ENCODE data around the gene STXBP1. TPM values are rescaled to one million over a fixed set of nuclear protein-coding genes. Genes with fewer than 3 reads are reported as not detected.
A peak's percentile ranks its signal among the peaks of the same experiment; 100 is the strongest.

STXBP1 gene
- total and polyA plus RNA-seq, 9 of the 15 experiments (the other 6 are each of a cell fraction or from before 2014, with no cell fraction given): 4.6 to 35.1 (median 9.7) TPM

GRCh38 chr9:127735530-127736185 lies 123.6 kb downstream of the STXBP1 start:
- DNase-seq (ENCODE audit: extremely low read depth in 1 of 4, low spot score in 3 of 4): no peak
- Histone ChIP-seq H3K9ac (ENCODE audit: insufficient read depth in 1 of 2, low read depth in 2 of 2, low read length in 2 of 2) (0 out of 4 replicates have a peak overlapping the region, but pooled peaks of 1 of the 2 experiments have one; percentile 12), H2AFZ (ENCODE audit: low read depth, low read length) (no peak overlapping the region), H3K4me3 (peak overlapping the region; percentile 74; the same call in 1 of the 2 replicates), H3K9me1 (ENCODE audit: control insufficient read depth, insufficient read depth, low read length) (no peaks in the 10 kb centered on the region), H3K4me1 (replicated peaks in 1 of 2; ENCODE audit: control insufficient read depth in 2 of 2, insufficient read depth in 2 of 2, low read length in 2 of 2) (peaks cover 10 to 42% of the 10 kb centered on the region in 2 experiments), H3K9me3 (replicated peaks; ENCODE audit: control insufficient read depth, insufficient read depth, low read depth, low read length) (no peaks in the 10 kb centered on the region), H3K27ac (ENCODE audit: extremely low read depth, low read depth, low read length) (no peak overlapping the region), H3K4me2 (ENCODE audit: insufficient read depth, low read length) (no peak overlapping the region; the same call in 1 of the 2 replicates), H3K27me3 (ENCODE audit: control insufficient read depth in 2 of 2, insufficient read depth in 2 of 2, low read length in 2 of 2) (no peaks in the 10 kb centered on the region), H3K79me2 (ENCODE audit: control insufficient read depth, insufficient read depth, low read length) (peaks cover 4% of the 10 kb centered on the region; the same call in 2 of the 3 replicates), H4K20me1 (replicated peaks; ENCODE audit: control insufficient read depth, insufficient read depth, low read length) (no peaks in the 10 kb centered on the region; the same call in 1 of the 2 replicates), H3K36me3 (ENCODE audit: control insufficient read depth, insufficient read depth, low read length) (no peaks in the 10 kb centered on the region)
- intact Hi-C loops (cut with micrococcal nuclease): loop anchor here (1.0 to 10.0 kb wide), 7 partner anchors 50 to 299 kb away; no protein-coding TSS in a partner anchor
- in situ Hi-C loops (cut with MboI): loop anchor here (5.0 to 10.0 kb wide), 5 partner anchors 47 to 233 kb away; partner anchors contain the start of gene ST6GALNAC4
- no peak for ATAC-seq
- ChIA-PET CTCF (ENCODE audit: low intra/inter-chr PET ratio) (interaction anchor here (0.6 to 3.4 kb wide), 10 partner anchors 49 to 530 kb away, joined by 3 to 49 read pairs (median 10); partner anchors contain the start of genes CDK9 and ST6GALNAC4), POLR2A (interaction anchor here (0.6 to 1.4 kb wide), 6 partner anchors 12 to 183 kb away, joined by 3 to 6 read pairs (median 3); no protein-coding TSS in a partner anchor)
- FAIRE-seq: no peak
- WGBS (ENCODE audit: insufficient coverage, low coverage, missing lambda C conversion rate): 9% methylated on average over 15 of the region's 15 CpGs
- BruUV-seq (replicated peaks): no TSS peak
- TF ChIP-seq GABPA (tag; conservative IDR thresholded peaks at IDR 0.05; ENCODE audit: low read depth) (no peak), CEBPG (CRISPR knock-in tag; IDR thresholded peaks at IDR 0.05) (no peak), CEBPG (tag; conservative IDR thresholded peaks at IDR 0.05 in 1 of 2, IDR thresholded peaks at IDR 0.05 in 1 of 2) (no peak), MIER1 (IDR thresholded peaks at IDR 0.05; ENCODE audit: low read depth) (no peak), FOXK2 (conservative IDR thresholded peaks at IDR 0.05 in 1 of 2, IDR thresholded peaks at IDR 0.05 in 1 of 2; ENCODE audit: low read depth in 2 of 2) (peak; percentile 38 to 40; a peak in 1 of 4 replicates), ZNF174 (CRISPR knock-in tag; IDR thresholded peaks at IDR 0.05) (no peak), FOXA3 (CRISPR knock-in tag; conservative IDR thresholded peaks at IDR 0.05 in 1 of 2, IDR thresholded peaks at IDR 0.05 in 1 of 2) (peak in 1 of 2 experiments; percentile 53; a peak in 1 of 4 replicates), RBM17 (IDR thresholded peaks at IDR 0.05; ENCODE audit: borderline replicate concordance, low read depth, low read length) (no peak), ZKSCAN3 (CRISPR knock-in tag; IDR thresholded peaks at IDR 0.05) (no peak), PREB (CRISPR knock-in tag; IDR thresholded peaks at IDR 0.05) (no peak), KDM1A (IDR thresholded peaks at IDR 0.05) (peak in 1 of 2 experiments; percentile 21; a peak in 1 of 4 replicates), FOXJ3 (CRISPR knock-in tag; IDR thresholded peaks at IDR 0.05) (peak; percentile 90), E2F1 (CRISPR knock-in tag; IDR thresholded peaks at IDR 0.05) (0 out of 2 replicates have a peak, but pooled peaks have one; percentile 14), CLOCK (CRISPR knock-in tag; IDR thresholded peaks at IDR 0.05; ENCODE audit: borderline replicate concordance) (no peak), BACH1 (tag; IDR thresholded peaks at IDR 0.05) (peak; percentile 29; the same call in 1 of the 2 replicates)

Data from K562 (cell line).